Fibroblast of the conjunctiva (primary cell): ENCODE measurements around the gene JAZF1.
"Not testable (repeated sequence)": the region's sequence is repeated elsewhere in the genome, so short reads cannot be mapped to it uniquely, and the experiment has no call there.

Experiments
- DNase-seq: peaks from one replicate; pipeline ENCODE4 v3.0.0-alpha.2; 2010; ENCODE audit warnings: low read depth

JAZF1 gene

GRCh38 chr7:27911920-27912319 is 268.7 kb downstream of the JAZF1 start:
- no peak for DNase-seq

DNA sequence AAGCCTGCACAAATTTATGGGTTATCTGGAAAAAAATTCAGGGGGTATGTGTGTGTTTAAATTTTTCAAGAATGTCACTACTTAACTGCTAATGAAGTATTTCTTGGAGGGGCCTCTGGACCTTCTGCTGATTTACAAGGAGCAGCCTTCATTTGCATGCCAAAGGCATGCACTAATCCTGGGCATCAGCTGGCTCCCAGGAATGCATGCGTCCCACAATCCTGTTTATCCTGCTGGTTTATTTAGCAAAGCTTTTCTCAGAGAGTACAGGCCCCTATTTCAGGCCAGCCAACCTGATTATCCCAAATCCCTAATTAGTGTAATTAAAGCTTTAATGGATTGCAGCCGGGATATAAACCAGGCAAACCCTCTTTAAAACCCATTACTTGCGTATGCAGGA is 270.3 kb downstream of the JAZF1 start:
- no peak for DNase-seq

DNA sequence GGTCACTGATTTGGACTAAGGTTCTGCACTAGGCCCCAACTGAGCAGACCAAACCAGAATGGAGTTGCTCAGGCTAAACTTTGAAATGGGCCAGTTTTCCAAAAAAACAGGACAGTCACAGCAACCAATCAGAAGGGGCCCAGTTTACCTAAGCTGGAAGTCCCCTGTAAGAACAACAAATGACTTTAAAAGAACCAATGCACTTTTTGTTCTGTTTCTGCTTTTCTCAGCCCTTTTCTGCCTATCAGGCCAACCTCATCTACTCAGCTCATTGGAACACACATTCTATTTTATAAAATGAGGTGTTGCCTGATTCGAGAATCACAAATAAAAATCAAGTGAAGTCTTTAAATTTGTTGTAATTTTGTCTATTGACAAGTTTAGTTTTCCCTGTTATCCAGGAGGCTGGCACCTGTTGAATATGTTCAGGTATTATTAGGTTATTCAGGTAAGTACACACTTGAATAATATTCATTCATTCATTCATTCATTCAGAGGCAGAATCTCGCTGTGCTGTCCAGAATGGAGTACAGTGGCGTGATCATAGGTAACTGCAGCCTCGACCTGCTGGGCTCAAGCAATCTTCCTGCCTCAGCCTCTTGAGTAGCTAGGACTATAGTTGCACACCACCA is 271.9 kb downstream of the JAZF1 start:
- no peak for DNase-seq

DNA sequence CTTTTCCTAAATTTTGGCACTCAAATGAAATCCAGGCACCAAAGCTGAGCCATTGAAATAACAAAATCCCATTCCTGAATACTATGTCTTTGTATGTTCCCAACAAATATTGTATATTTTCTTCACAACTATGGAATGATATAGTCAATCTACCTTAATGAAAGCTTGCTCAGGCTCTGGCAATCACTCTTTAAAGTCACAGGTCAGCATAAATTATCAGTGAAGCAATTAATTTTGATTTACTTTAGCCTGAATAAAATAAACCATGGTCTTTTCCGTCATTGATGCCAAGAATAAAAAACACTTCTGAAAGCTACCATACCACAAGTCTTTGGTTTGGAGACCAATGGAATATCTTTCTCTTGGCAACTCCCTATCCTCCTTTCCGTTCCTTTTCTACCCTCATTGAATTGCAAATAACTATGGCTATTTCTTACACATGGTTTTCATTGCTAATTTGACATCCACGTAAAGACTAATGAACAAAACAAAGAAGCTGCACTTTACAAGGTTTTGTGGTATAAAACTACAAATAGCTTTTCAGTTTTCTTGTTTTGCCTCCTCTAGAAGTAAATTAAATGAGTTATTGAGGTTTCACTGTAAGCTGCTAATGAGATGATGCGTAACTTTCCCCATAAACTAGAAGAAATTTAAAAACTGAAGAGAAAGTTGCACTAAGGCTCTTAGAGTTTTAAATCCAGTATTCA is 274.1 kb downstream of the JAZF1 start:
- DNase-seq = no peak

DNA sequence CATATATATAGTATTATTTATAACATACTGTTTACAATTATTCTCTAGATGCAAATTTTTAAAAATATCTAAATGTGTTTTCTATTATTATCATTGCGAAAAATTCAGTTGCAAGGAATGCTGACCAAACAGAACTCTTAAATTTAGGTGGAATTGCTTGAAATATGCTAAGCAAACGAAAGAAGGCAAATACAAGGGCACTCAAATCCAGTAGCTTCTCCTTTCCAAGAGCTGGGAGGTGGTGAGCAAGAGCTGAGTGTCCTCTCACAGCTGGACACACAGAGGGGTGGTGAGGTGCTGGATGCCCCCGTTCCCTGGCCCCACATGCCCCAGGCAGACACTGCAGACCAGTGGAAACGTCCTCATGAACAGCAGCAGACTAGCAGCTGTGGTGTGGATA is 274.6 kb downstream of the JAZF1 start:
- no peak for DNase-seq

GRCh38 chr7:27901028-27901760 is 279.4 kb downstream of the JAZF1 start:
- DNase-seq = peak; percentile 13

GRCh38 chr7:27900006-27900405 is 280.6 kb downstream of the JAZF1 start:
- no peak for DNase-seq

- no peak for DNase-seq
These were observed 281.0 kb downstream of the JAZF1 start for GRCh38 chr7:27899601-27900000.

GRCh38 chr7:27897441-27897847 is 283.2 kb downstream of the JAZF1 start:
- DNase-seq = no peak

GRCh38 chr7:27897001-27897400 is 283.6 kb downstream of the JAZF1 start:
- no peak for DNase-seq

- DNase-seq = no peak
These were observed 285.0 kb downstream of the JAZF1 start for GRCh38 chr7:27895551-27895950.

- no peak for DNase-seq
These were observed 290.3 kb downstream of the JAZF1 start for GRCh38 chr7:27890205-27890849.

- no peak for DNase-seq
These were observed 290.8 kb downstream of the JAZF1 start for GRCh38 chr7:27889800-27890199.

DNA sequence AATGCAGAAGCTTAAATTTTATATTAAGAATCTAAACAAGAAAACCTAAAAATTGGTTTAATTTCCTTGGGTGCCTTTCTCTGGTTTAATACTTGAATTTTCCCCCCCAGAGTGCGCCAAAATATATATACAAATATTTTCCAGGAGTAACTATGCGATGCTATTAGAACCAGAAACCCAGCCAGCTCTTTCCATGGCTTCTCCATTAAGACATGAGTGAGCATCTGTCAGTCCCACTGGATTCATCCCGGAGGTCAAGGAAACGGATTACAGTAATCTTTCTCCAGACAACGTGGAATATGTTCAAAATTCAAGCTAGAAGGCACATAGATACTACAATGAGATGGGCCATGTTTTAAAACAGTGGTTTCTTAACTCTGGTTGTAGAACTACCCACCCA is 291.9 kb downstream of the JAZF1 start:
- no peak for DNase-seq

DNA sequence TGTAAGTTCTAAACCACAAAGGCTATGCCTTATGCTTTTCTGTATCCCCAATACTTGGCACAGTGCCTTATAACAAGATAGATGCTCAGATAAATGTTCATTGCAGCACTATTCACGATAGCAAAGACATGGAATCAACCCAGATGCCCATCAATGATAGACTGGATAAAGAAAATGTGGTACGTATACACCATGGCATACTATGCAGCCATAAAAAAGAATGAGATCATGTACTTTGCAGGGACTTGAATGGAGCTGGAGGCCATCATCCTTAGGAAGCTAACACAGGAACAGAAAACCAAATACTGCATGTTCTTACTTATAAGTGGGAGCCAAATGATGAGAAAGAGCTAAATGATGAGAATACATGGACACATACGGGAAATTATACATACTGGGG is 293.9 kb downstream of the JAZF1 start:
- not testable (repeated sequence) for DNase-seq

DNA sequence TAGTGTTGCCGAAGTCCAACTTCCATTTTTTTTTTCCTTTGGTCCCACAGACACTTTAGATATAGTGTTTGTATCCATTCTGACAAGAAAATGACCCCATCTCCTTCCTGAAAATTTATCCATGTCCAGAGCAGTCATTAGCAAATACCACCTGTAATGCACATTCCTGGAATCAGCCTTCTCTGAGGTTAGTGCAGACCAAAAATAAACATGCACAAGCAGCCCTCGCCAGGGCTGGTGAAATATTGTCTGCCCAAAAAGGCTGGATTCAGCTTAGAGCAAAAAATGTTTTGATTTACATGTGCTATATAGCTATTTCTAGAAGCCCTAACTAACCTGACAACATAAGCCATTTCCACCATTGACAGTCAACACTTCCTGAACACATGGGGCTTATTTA is 294.9 kb downstream of the JAZF1 start:
- DNase-seq = no peak

- DNase-seq = no peak
These were observed 296.9 kb downstream of the JAZF1 start for GRCh38 chr7:27883696-27884095.

DNA sequence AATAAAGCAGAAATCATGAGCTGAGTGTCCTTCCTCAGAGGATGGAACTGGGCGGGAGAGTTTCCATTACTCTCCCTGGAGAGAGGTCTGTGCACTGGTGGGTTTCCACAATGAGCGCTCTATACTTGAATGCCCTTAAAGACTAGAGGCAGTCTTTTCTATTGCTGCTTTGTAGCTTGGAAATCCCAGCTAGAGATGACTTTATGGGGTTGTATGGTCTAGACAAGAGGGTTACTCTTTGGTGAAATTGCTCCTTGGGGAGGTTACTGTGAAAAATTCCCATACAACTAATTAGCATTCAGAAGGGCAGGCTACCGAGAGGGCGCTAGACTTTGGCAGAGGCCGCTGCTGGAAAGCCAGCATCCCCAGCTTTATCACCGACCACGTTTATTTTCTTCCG is 303.8 kb downstream of the JAZF1 start:
- no peak for DNase-seq

GRCh38 chr7:27875832-27876231 is 304.8 kb downstream of the JAZF1 start:
- no peak for DNase-seq

- DNase-seq = no peak
These were observed 305.5 kb downstream of the JAZF1 start for GRCh38 chr7:27875061-27875460.

DNA sequence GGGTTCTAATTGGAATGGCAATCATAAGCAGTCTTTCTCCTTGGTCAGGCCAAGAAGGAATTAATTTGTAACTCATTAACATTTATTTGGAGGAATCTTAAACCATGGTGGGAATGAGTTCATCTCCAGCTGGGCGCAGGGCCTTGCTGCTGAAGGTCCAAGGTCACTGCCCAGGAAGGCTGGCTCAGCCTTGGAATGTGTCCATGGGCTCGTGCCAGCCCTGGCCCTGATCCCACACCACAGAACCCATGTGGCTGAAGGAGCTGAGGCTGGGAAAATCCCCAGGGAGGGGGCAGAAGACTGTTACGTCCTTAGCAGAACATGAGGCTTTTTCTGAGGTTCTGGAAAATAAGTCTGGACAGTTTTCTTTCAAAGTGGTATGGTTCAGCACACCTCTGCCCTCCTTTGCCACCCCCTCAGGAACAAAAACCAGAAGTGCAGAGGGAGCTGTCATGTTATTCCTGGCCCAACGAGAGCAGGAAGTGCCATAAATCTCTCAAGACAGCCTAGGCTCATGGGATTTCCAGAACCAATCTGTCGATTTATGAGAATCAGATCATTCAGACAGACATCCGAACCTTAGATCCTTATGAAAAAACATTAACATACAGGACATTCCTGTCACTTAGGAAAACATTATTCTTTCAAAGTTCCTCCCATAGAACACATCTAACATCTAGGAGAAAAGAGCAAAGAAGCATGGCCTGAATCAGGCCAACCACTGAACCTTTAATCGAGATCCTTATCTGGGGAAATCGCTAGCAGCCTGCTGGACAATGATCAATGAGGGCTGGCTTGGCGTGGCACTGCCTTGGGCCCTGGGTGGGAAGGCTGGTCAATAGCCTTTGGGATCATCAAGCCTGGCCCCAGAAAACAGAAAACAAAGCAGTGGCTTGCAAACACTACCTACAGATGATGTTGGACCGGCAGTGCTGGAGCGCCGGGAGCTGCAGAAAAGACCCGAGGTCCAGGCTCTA is 306.3 kb downstream of the JAZF1 start:
- peak; percentile 24 for DNase-seq
